ENCODE data around the gene LRRC1. TPM values are rescaled to one million over a fixed set of nuclear protein-coding genes. Genes with fewer than 3 reads are reported as not detected.

LRRC1 gene
- total RNA-seq (1 to 10 TPM; 2.4 to 6.3 (median 4.0) TPM), polyA plus RNA-seq (1 to 10 TPM; 1.8 to 2.2 (median 2.0) TPM)
- long read RNA-seq, donor 1, partial matches to known transcripts, result 0 of 1 reads
- long read RNA-seq, donor 1, other reads (novel, unspliced or antisense), result 0 of 1 reads
- long read RNA-seq, donor 2, partial matches to known transcripts, result 0 of 1 reads
- long read RNA-seq, donor 2, other reads (novel, unspliced or antisense), result 0 of 1 reads

DNA sequence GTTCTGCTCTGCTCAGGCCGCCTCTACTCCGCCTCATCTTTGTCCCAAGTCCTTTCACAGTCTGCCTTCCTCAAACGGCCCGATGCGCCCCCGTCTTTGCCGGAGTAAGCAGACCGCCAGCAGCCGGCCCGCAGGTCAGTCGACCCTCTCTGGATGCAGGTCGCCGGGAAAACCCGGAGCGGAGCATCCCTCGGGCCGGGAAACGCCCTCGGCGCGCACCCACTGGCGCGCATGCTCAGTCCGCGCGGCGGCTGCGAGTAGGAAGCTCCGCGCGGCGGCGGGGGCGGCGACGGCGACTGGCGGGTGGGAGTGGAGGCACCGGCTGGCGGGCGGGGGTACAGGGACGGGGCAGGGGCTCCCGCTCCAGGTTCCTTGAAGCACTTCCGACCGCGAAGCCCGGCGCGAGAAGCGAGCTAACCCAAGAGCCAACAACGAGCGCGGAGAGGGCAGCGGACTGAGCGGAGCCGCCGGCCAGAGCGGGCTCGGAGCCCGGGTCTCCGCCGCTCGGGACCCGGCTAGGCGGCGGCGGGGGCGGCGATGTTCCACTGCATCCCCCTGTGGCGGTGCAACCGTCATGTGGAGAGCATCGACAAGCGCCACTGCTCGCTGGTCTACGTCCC, at the start of gene LRRC1:
Gene LRRC1, plus strand, starts transcription at position 286 of the 620 bp plus-strand sequence. Its CDS starts 252 bp downstream, at position 538.
- Histone ChIP-seq H3K9me3 (peaks cover 0 to 5% (median under 1%) of the 10 kb centered on the region in 8 donors), H3K27me3 (replicated peaks in 1 of 7) (peaks cover 0 to 13% (median 0%) of the 10 kb centered on the region in 7 donors), H3K4me3 (peak within 1 kb of the TSS; percentile 52 to 87 (median 75)), H3K36me3 (no peaks in the 10 kb centered on the region), H3K27ac (peak within 1 kb of the TSS in 7 of 8 donors; percentile 54 to 80 (median 72)), H3K4me1 (peaks cover 7 to 39% (median 29%) of the 10 kb centered on the region in 6 donors)
- DNase-seq, result peak; percentile 97
- WGBS, 5 donors, result 0 to 1% (median 1%) methylated on average over 30 to 75 of the region's 75 CpGs
- intact Hi-C loops (cut with DNase I; ENCODE audit: low total_unique reads), result no loop called here
- TF ChIP-seq, protein P1, sequence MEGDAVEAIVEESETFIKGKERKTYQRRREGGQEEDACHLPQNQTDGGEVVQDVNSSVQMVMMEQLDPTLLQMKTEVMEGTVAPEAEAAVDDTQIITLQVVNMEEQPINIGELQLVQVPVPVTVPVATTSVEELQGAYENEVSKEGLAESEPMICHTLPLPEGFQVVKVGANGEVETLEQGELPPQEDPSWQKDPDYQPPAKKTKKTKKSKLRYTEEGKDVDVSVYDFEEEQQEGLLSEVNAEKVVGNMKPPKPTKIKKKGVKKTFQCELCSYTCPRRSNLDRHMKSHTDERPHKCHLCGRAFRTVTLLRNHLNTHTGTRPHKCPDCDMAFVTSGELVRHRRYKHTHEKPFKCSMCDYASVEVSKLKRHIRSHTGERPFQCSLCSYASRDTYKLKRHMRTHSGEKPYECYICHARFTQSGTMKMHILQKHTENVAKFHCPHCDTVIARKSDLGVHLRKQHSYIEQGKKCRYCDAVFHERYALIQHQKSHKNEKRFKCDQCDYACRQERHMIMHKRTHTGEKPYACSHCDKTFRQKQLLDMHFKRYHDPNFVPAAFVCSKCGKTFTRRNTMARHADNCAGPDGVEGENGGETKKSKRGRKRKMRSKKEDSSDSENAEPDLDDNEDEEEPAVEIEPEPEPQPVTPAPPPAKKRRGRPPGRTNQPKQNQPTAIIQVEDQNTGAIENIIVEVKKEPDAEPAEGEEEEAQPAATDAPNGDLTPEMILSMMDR (IDR thresholded peaks at IDR 0.05 in 8 of 11, conservative IDR thresholded peaks at IDR 0.05 in 3 of 11), result peak in 1 of 11 experiments; percentile 16
- peak; percentile 32 to 42 (median 40) for TF ChIP-seq POLR2A (IDR thresholded peaks at IDR 0.05)
- peak; percentile 88 to 91 (median 88) for TF ChIP-seq POLR2AphosphoS5 (IDR thresholded peaks at IDR 0.05)

DNA sequence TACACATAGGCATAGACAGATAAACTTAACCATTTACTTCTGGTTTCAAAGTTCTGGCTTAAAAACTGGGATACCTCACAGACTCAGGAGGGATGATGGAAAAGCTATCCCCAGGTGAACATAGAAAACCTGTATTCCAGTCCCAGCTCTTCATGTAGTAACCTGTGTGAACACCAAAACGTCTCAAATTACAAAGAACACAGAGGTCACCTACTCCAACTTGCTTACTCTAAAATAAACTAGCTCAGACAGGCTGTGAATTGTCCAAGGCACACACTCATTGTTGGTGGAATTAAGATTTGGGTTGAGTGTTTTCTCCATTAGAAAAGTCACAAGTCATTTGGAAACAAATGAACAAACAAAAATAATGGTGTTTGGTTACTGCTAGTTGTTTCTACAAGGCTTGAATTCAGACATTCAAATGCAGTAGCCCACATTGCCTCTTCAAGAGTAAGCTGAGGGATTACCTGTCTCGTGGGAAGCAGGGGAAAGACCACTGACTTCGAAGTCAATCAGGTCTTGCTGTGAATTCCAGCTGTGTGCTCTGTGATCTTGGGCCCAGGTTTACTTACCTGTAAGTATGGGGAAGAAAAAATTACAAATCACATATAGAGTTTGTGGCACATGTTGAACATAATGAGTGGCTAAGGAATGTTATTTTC, 48.2 kb upstream of the LRRC1 start:
- intact Hi-C loops (cut with DNase I; ENCODE audit: low total_unique reads), result no loop called here
- 56 to 71% (median 66%) methylated on average over 3 of the region's 3 CpGs for WGBS, 5 donors
- no peak for TF ChIP-seq POLR2AphosphoS5 (IDR thresholded peaks at IDR 0.05)
- TF ChIP-seq, protein P1 (IDR thresholded peaks at IDR 0.05 in 8 of 11, conservative IDR thresholded peaks at IDR 0.05 in 3 of 11), result no peak
- TF ChIP-seq POLR2A (IDR thresholded peaks at IDR 0.05), result no peak
- H3K27me3 ChIP-seq (replicated peaks in 1 of 7), result no peaks in the 10 kb centered on the region
- no peak for DNase-seq
- H3K9me3 ChIP-seq, result no peaks in the 10 kb centered on the region
- H3K4me1 ChIP-seq, result no peaks in the 10 kb centered on the region
- H3K27ac ChIP-seq, result no peak overlapping the region
- no peak overlapping the region for H3K4me3 ChIP-seq
- H3K36me3 ChIP-seq, result no peaks in the 10 kb centered on the region

DNA sequence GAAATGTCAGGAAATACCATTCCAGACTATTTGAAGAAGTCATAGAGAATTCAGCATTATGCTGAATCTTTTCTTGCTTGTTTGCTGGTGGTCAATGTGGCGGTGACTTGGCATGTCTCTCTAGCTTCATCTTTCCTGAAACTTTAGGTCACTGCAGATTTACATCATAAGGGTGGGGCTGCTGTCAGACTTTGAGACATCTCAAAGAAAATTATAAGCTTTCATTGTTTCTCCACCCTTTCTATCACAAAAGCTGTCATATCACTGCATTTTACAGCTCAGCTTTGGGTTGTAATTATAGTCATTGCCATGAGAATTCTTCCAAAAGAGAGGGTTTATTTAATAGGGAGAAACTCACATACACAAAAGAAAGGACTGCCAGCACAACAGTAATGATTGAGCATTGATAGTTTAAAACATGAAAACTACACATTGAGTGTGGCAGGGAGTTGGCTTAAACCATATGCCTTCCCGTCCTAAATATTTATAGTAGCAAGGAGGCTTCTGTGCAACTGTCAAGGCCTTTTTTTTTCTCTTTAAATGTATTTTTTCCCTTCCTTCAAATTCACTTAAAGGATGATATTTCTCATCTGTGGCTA, 44.7 kb upstream of the LRRC1 start:
- no peak overlapping the region for H3K27ac ChIP-seq
- TF ChIP-seq POLR2A (IDR thresholded peaks at IDR 0.05) (no peak), POLR2AphosphoS5 (IDR thresholded peaks at IDR 0.05) (no peak)
- TF ChIP-seq, protein P1 (IDR thresholded peaks at IDR 0.05 in 8 of 11, conservative IDR thresholded peaks at IDR 0.05 in 3 of 11), result no peak
- DNase-seq, result no peak
- no peaks in the 10 kb centered on the region for H3K27me3 ChIP-seq (replicated peaks in 1 of 7)
- intact Hi-C loops (cut with DNase I; ENCODE audit: low total_unique reads), result no loop called here
- no peak overlapping the region for H3K4me3 ChIP-seq
- H3K9me3 ChIP-seq, result no peaks in the 10 kb centered on the region
- H3K4me1 ChIP-seq, result no peaks in the 10 kb centered on the region
- 58 to 79% (median 71%) methylated on average over 2 of the region's 2 CpGs for WGBS, 5 donors
- H3K36me3 ChIP-seq, result no peaks in the 10 kb centered on the region

Measured in spleen (tissue), 13 donors.